Left hindlimb (tissue), 1 donor: ENCODE data around the gene EIF4EBP3.

Experiments
- DNase-seq: peaks from one replicate; pipeline ENCODE4 v3.0.0-alpha.2; 2018

EIF4EBP3 gene

GRCh38 chr5:140547508-140548299 lies at the start of gene EIF4EBP3:
Gene EIF4EBP3 (plus strand): TSS chr5:140547662. CDS start chr5:140547738, 76 bp downstream.
- peak; percentile 97 for DNase-seq

- no peak for DNase-seq
Observed at GRCh38 chr5:140497897-140498296, 49.6 kb upstream of the EIF4EBP3 start.

GRCh38 chr5:140498591-140498990 lies 48.9 kb upstream of the EIF4EBP3 start:
- no peak for DNase-seq

- DNase-seq: no peak
Observed at GRCh38 chr5:140502834-140503233, 44.6 kb upstream of the EIF4EBP3 start.

GRCh38 chr5:140509898-140510297 lies 37.6 kb upstream of the EIF4EBP3 start:
- DNase-seq: no peak

- DNase-seq: no peak
Observed at GRCh38 chr5:140513124-140513523, 34.3 kb upstream of the EIF4EBP3 start.

- no peak for DNase-seq
Observed at GRCh38 chr5:140524003-140524402, 23.5 kb upstream of the EIF4EBP3 start.

GRCh38 chr5:140540227-140540626 lies 7.2 kb upstream of the EIF4EBP3 start:
- DNase-seq: no peak

GRCh38 chr5:140542972-140543371 lies 4.5 kb upstream of the EIF4EBP3 start:
- no peak for DNase-seq

GRCh38 chr5:140544986-140545385 lies 2.5 kb upstream of the EIF4EBP3 start:
- DNase-seq: no peak

- DNase-seq: no peak
Observed at GRCh38 chr5:140545606-140546005, 1.9 kb upstream of the EIF4EBP3 start.

GRCh38 chr5:140546851-140547507 lies 483 bp upstream of the EIF4EBP3 start:
- no peak for DNase-seq

- peak; percentile 58 for DNase-seq
Observed at GRCh38 chr5:140548300-140548688, 832 bp downstream of the EIF4EBP3 start.

GRCh38 chr5:140548791-140549190 lies 1.3 kb downstream of the EIF4EBP3 start:
- DNase-seq: no peak

GRCh38 chr5:140549237-140550144 lies 2.0 kb downstream of the EIF4EBP3 start:
- no peak for DNase-seq

GRCh38 chr5:140550147-140551079 lies 3.0 kb downstream of the EIF4EBP3 start:
- DNase-seq: no peak

- no peak for DNase-seq
Observed at GRCh38 chr5:140551872-140552271, 4.4 kb downstream of the EIF4EBP3 start.

GRCh38 chr5:140553657-140554056 lies 6.2 kb downstream of the EIF4EBP3 start:
- DNase-seq: no peak

GRCh38 chr5:140554454-140554853 lies 7.0 kb downstream of the EIF4EBP3 start:
- DNase-seq: no peak

- DNase-seq: no peak
Observed at GRCh38 chr5:140555747-140556312, 8.4 kb downstream of the EIF4EBP3 start.

- no peak for DNase-seq
Observed at GRCh38 chr5:140556438-140556837, 9.0 kb downstream of the EIF4EBP3 start.
